Sigmoid colon (tissue), 7 donors: ENCODE results near the gene DUOXA2. TPM values are rescaled to one million over a fixed set of nuclear protein-coding genes. Genes with fewer than 3 reads are reported as not detected.

Source experiments
- DNase-seq: peaks from one replicate; pipeline ENCODE4 v3.0.0-alpha.2; 2019
- H3K27ac ChIP-seq, 4 donors: fragments of 200-600 bp; sonication (generic); one replicate each; pipeline ENCODE4 v1.5.1; 2016 to 2019; ENCODE audit warnings: mild to moderate bottlenecking in 1 of 4
- H3K27me3 ChIP-seq, 3 donors: fragments of 200-600 bp; sonication (generic); one replicate each; pipeline ENCODE4 v1.5.1; 2019; ENCODE audit warnings: mild to moderate bottlenecking in 1 of 3
- H3K36me3 ChIP-seq, 4 donors: fragments of 200-600 bp; sonication (generic); one replicate each; pipeline ENCODE4 v1.5.1; 2016 to 2019
- H3K4me1 ChIP-seq, 4 donors: fragments of 200-600 bp; sonication (generic); one replicate each; pipeline ENCODE4 v1.5.1; 2017 to 2019
- H3K4me3 ChIP-seq, 4 donors: fragments of 200-600 bp; sonication (generic); one replicate each; pipeline ENCODE4 v1.5.1; 2017 to 2019; ENCODE audit warnings: mild to moderate bottlenecking in 2 of 4, moderate library complexity in 1 of 4
- H3K9me3 ChIP-seq, 4 donors: fragments of 200-600 bp in 3 of 4; sonication (generic) in 3 of 4; one replicate each; pipeline versions ENCODE4 v1.5.1 to v1.6.1; 2013 to 2019
- CTCF ChIP-seq, 4 experiments: fragments of 450-650 bp in 3 of 4; fragments of 200-600 bp in 1 of 4; IDR thresholded peaks; one replicate each; pipeline ENCODE4 v1.5.1; 2016 to 2019; ENCODE audit warnings: antibody characterized with exemption in 4 of 4, mild to moderate bottlenecking in 3 of 4, moderate library complexity in 2 of 4
- EP300 ChIP-seq, 4 donors: sonication (generic); formaldehyde crosslinking; IDR thresholded peaks; one replicate each; pipeline ENCODE4 v1.6.1; 2017; ENCODE audit warnings: antibody characterized with exemption in 4 of 4
- POLR2A ChIP-seq, 2 donors: fragments of 450-650 bp; IDR thresholded peaks; one replicate each; pipeline ENCODE4 v1.6.1; 2016; ENCODE audit warnings: antibody characterized with exemption in 2 of 2, mild to moderate bottlenecking in 2 of 2, moderate library complexity in 2 of 2
- POLR2AphosphoS5 ChIP-seq, 4 donors: sonication (generic); formaldehyde crosslinking; IDR thresholded peaks; one replicate each; pipeline ENCODE4 v1.6.1; 2017; ENCODE audit warnings: antibody characterized with exemption in 4 of 4
- WGBS, 2 donors: extraction: QIAGEN DNeasy Blood & Tissue Kit; methylation state at CpG; one replicate each; pipeline ENCODE4 v1.1.7; 2013; 5-methylcytosine and 5-hydroxymethylcytosine counted together
- intact Hi-C: fragments of 100-400 bp; cut with DNase I; formaldehyde crosslinking; loops from one replicate; pipeline ENCODE4 v1.15.1; 2023
- polyA plus RNA-seq, 3 donors: library from polyadenylated mRNA; stranded (reverse); fragments of 200-250 nt; gene quantifications; one replicate each; pipeline ENCODE4 v1.2.3, GENCODE V29; 2013
- total RNA-seq, 4 donors: library from RNA; depleted of rRNA; stranded (reverse); fragments of >200 nt; gene quantifications; one replicate each; pipeline ENCODE4 v1.1.0, GENCODE V29; 2016
- donor health status: healthy with polysubstance abuse.
- donor health status: Bipolar disorder and iron deficiency.
- donor health status: healthy.

The DUOXA2 gene
- total and polyA plus RNA-seq, 7 donors = 0.28 to 117 (median 1.4) TPM; not detected in 4

DNA sequence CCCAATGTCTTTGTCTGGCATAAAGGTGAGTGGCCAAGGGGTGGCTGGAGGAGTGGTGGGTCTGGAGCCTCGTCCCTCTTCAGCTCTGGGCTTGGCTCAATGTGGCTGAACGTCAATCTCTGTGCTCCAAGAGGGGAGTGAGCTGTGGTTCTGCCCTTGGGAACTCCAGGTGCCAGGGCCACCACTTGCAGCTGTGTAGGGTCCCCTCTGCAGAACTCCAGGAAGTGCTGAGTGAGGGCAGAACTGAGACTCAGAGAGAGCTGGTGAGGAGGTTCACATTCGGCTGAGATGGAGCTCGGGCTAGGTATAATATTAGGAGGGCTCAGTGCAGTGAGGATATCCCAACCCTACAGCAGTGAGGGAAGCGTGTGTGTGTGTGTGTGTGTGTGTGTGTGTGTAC is 27.3 kb downstream of the DUOXA2 start:
- H3K27me3 ChIP-seq = peaks cover 0 to 34% (median 3%) of the 10 kb centered on the region in 3 donors
- WGBS, 2 donors = 85 to 88% methylated on average over 5 of the region's 5 CpGs
- H3K4me1 ChIP-seq = no peaks in the 10 kb centered on the region
- no peaks in the 10 kb centered on the region for H3K36me3 ChIP-seq
- no peak for DNase-seq
- TF ChIP-seq POLR2AphosphoS5 (IDR thresholded peaks at IDR 0.05) = no peak
- TF ChIP-seq POLR2A (IDR thresholded peaks at IDR 0.05) = no peak
- no peak for TF ChIP-seq CTCF (IDR thresholded peaks at IDR 0.05)
- H3K9me3 ChIP-seq = no peaks in the 10 kb centered on the region
- H3K27ac ChIP-seq = no peak overlapping the region
- intact Hi-C loops = no loop called here
- H3K4me3 ChIP-seq = no peak overlapping the region

DNA sequence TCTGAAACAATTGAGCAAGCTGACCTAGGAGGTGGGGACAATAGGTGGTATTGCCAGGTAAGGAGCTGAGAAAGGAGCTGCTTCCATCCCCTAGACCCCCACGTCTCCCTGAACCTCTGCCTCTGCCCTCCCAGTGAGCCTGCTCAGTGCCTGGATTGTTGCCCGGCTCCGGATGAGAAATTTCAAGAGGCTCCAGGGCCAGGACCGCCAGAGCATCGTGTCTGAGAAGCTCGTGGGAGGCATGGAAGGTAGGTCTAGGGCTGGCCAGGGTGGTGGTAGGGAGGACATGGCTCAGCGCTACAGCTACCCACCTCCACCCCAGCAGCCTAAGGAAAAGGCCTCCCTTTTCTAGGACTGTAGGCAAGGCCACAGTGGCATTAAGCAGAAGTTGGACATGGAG is 28.9 kb downstream of the DUOXA2 start:
- intact Hi-C loops = no loop called here
- Histone ChIP-seq H3K4me1 (no peaks in the 10 kb centered on the region), H3K36me3 (no peaks in the 10 kb centered on the region), H3K27me3 (peaks cover 0 to 22% (median 0%) of the 10 kb centered on the region in 3 donors), H3K4me3 (no peak overlapping the region), H3K27ac (no peak overlapping the region), H3K9me3 (no peaks in the 10 kb centered on the region)
- no peak for DNase-seq
- no peak for TF ChIP-seq EP300 (IDR thresholded peaks at IDR 0.05)
- TF ChIP-seq CTCF (IDR thresholded peaks at IDR 0.05) = no peak
- no peak for TF ChIP-seq POLR2AphosphoS5 (IDR thresholded peaks at IDR 0.05)
- no peak for TF ChIP-seq POLR2A (IDR thresholded peaks at IDR 0.05)
- 89 to 92% methylated on average over 7 of the region's 7 CpGs for WGBS, 2 donors

DNA sequence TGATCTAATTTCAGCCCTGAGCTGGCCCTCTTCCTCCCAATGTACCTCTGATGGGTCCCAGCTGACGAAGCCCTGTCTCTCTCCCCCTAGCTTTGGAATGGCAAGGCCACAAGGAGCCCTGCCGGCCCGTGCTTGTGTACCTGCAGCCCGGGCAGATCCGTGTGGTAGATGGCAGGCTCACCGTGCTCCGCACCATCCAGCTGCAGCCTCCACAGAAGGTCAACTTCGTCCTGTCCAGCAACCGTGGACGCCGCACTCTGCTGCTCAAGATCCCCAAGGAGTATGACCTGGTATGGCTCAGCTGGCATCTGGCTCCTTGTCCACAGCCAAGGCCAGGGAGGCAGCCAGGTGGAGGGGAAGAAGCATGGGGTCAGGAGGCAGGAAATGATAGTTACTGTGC is 29.8 kb downstream of the DUOXA2 start:
- no peak for TF ChIP-seq POLR2AphosphoS5 (IDR thresholded peaks at IDR 0.05)
- no peak for TF ChIP-seq CTCF (IDR thresholded peaks at IDR 0.05)
- TF ChIP-seq EP300 (IDR thresholded peaks at IDR 0.05) = no peak
- TF ChIP-seq POLR2A (IDR thresholded peaks at IDR 0.05) = no peak
- no peaks in the 10 kb centered on the region for H3K9me3 ChIP-seq
- no peaks in the 10 kb centered on the region for H3K4me1 ChIP-seq
- 92 to 94% methylated on average over 11 of the region's 11 CpGs for WGBS, 2 donors
- H3K27me3 ChIP-seq = peaks cover 0 to 14% (median 0%) of the 10 kb centered on the region in 3 donors
- H3K36me3 ChIP-seq = no peaks in the 10 kb centered on the region
- no peak for DNase-seq
- H3K27ac ChIP-seq = no peak overlapping the region
- intact Hi-C loops = no loop called here
- H3K4me3 ChIP-seq = no peak overlapping the region

DNA sequence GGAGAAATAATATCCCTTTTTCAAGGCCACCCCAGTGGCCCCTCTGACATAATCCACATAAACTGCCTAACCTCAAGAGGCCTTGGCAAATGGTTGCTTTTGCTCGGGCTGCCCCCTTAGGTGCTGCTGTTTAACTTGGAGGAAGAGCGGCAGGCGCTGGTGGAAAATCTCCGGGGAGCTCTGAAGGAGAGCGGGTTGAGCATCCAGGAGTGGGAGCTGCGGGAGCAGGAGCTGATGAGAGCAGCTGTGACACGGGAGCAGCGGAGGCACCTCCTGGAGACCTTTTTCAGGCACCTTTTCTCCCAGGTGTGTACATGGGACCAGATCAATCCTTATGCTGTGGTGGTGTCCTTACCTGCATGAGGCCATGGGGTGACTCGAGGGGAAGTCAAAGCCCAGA is 30.6 kb downstream of the DUOXA2 start:
- Histone ChIP-seq H3K27ac (no peak overlapping the region), H3K27me3 (peaks cover 0 to 5% (median 0%) of the 10 kb centered on the region in 3 donors), H3K9me3 (no peaks in the 10 kb centered on the region), H3K4me3 (no peak overlapping the region), H3K36me3 (no peaks in the 10 kb centered on the region), H3K4me1 (no peaks in the 10 kb centered on the region)
- intact Hi-C loops = no loop called here
- no peak for DNase-seq
- 93% methylated on average over 9 of the region's 9 CpGs for WGBS, 2 donors
- TF ChIP-seq POLR2AphosphoS5 (IDR thresholded peaks at IDR 0.05) = no peak
- TF ChIP-seq POLR2A (IDR thresholded peaks at IDR 0.05) = no peak
- no peak for TF ChIP-seq CTCF (IDR thresholded peaks at IDR 0.05)
- no peak for TF ChIP-seq EP300 (IDR thresholded peaks at IDR 0.05)

GRCh38 chr15:45146405-45146804 is 32.3 kb downstream of the DUOXA2 start:
- no peak for DNase-seq
- Histone ChIP-seq H3K9me3 (no peaks in the 10 kb centered on the region), H3K27me3 (peaks cover 0 to 4% (median 0%) of the 10 kb centered on the region in 3 donors), H3K27ac (no peak overlapping the region), H3K4me1 (no peaks in the 10 kb centered on the region), H3K36me3 (no peaks in the 10 kb centered on the region), H3K4me3 (no peak overlapping the region)
- TF ChIP-seq CTCF (IDR thresholded peaks at IDR 0.05) (no peak), POLR2A (IDR thresholded peaks at IDR 0.05) (no peak), EP300 (IDR thresholded peaks at IDR 0.05) (no peak), POLR2AphosphoS5 (IDR thresholded peaks at IDR 0.05) (no peak)
- intact Hi-C loops = no loop called here
- 18 to 68% methylated on average over 4 of the region's 4 CpGs for WGBS, 2 donors
